Panc1 (cell line): Measurements from ENCODE around the gene NOS1. TPM values are rescaled to one million over a fixed set of nuclear protein-coding genes. Genes with fewer than 3 reads are reported as not detected.

Experiments
- ATAC-seq: fragments of 200-7000 bp; cut with Tn5 transposase; 2 replicates; pipeline ENCODE4 v1.9.1; 2020; ENCODE audit warnings: mild to moderate bottlenecking, moderate library complexity
- BruUV-seq: library from RNA; stranded (reverse); fragments of 400-500 nt; replicated peaks from 2 replicates; lab custom pipeline; 2021; lab: Mats Ljungman, UMichigan
- CTCF ChIA-PET: fragments of 300-600 bp; sonication (Branson Sonifier 250); formaldehyde crosslinking; loops from one replicate; lab custom pipeline; 2022; ENCODE audit warnings: antibody characterized with exemption; lab: Charles Lee
- POLR2A ChIA-PET: fragments of 300-600 bp; sonication (Branson Sonifier 250); formaldehyde crosslinking; loops from one replicate; lab custom pipeline; 2022; ENCODE audit warnings: antibody characterized with exemption; lab: Charles Lee
- DNase-seq: peaks from one replicate; pipeline ENCODE4 v3.0.0-alpha.2; 2010; ENCODE audit warnings: low read depth, low spot score
- H3K27ac ChIP-seq: 2 replicates; pipeline ENCODE4 v1.5.1; 2011; ENCODE audit warnings: mild to moderate bottlenecking, low read length, inconsistent platforms
- H3K27me3 ChIP-seq: fragments of 200-500 bp; sonication (Bioruptor generic); 2 replicates; pipeline ENCODE4 v1.6.0; 2014; ENCODE audit warnings: low read length, inconsistent platforms; ENCODE audit not compliant: control insufficient read depth, insufficient read depth
- H3K36me3 ChIP-seq: fragments of 200-500 bp; sonication (Bioruptor generic); 2 replicates; pipeline ENCODE4 v1.5.1; 2014; ENCODE audit warnings: inconsistent platforms, mild to moderate bottlenecking, low read length, moderate library complexity; ENCODE audit not compliant: control insufficient read depth, insufficient read depth
- H3K4me1 ChIP-seq: 2 replicates; pipeline ENCODE4 v1.5.1; 2011; ENCODE audit warnings: inconsistent platforms, mild to moderate bottlenecking, low read length, moderate library complexity; ENCODE audit not compliant: control insufficient read depth, insufficient read depth
- H3K4me3 ChIP-seq, 2 experiments: 2 replicates each; pipeline ENCODE4 v1.5.1; 2011 to 2012; ENCODE audit warnings: low read depth in 2 of 2, low read length in 2 of 2, mild to moderate bottlenecking in 2 of 2, inconsistent platforms in 1 of 2, moderate library complexity in 1 of 2
- H3K9me3 ChIP-seq: fragments of 200-500 bp; sonication (Bioruptor generic); 2 replicates; pipeline ENCODE4 v1.5.1; 2014; ENCODE audit warnings: low read depth, mild to moderate bottlenecking, inconsistent platforms, low read length, moderate library complexity; ENCODE audit not compliant: control insufficient read depth, insufficient read depth
- POLR2AphosphoS5 ChIP-seq: IDR thresholded peaks from 2 replicates; pipeline ENCODE4 v1.6.1; 2012; ENCODE audit warnings: mild to moderate bottlenecking, low read depth, low read length, moderate library complexity
- REST ChIP-seq, 2 experiments: IDR thresholded peaks; 2 replicates each; pipeline ENCODE4 v1.6.1; 2011 to 2012; ENCODE audit warnings: low read depth in 2 of 2, control low read depth in 1 of 2, low read length in 1 of 2, mild to moderate bottlenecking in 1 of 2, moderate library complexity in 1 of 2; ENCODE audit not compliant: insufficient read depth in 1 of 2
- SIN3A ChIP-seq: IDR thresholded peaks from 2 replicates; pipeline ENCODE4 v1.6.1; 2012; ENCODE audit warnings: low read depth, mild to moderate bottlenecking, low read length, moderate library complexity, borderline replicate concordance; ENCODE audit not compliant: insufficient read depth
- TCF7L2 ChIP-seq: IDR thresholded peaks from 2 replicates; pipeline ENCODE4 v1.6.1; 2011; ENCODE audit warnings: mild to moderate bottlenecking, low read depth, low read length, inconsistent platforms
- in situ Hi-C: cut with HindIII; loops from 2 replicates; pipeline ENCODE4 v1.10.0; 2016; ENCODE audit warnings: low sequenced_read_pairs, low pct_unique_long_range_greater_than_20kb
- intact Hi-C: fragments of 100-400 bp; cut with micrococcal nuclease; formaldehyde crosslinking; loops from one replicate; pipeline ENCODE4 v1.10.0; 2022; ENCODE audit not compliant: unreplicated experiment
- total RNA-seq: library from RNA; stranded (reverse); gene quantifications from one replicate; pipeline ENCODE4 v1.2.1, GENCODE V29; 2021; ENCODE audit not compliant: unreplicated experiment
- TF ChIP-seq, protein P1 (sequence below): fragments of 450-650 bp; IDR thresholded peaks from 2 replicates; pipeline ENCODE4 v1.5.1; 2017; ENCODE audit warnings: mild to moderate bottlenecking

The NOS1 gene
- total RNA-seq, 1 experiment from 2014 or later, result 0.03 TPM

DNA sequence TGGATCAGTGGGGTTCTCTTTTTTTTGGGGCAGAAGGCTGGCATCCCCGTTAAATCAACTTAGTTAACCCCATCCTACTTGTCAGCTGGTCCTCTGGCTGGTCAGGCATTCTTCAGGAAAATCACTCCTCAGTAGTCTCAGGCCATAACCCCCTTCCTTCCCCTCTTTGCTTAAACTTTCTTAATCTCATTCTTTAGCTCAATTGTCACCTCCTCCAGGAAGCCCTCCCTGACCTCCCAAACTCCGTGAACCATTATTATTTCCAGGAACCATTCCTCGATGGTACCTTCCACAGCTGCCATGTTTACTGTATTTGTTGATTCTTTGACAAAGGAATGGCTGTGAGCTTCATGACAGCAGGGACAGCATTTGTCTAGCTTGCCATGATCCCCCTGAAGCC is 98.7 kb downstream of the NOS1 start:
- TF ChIP-seq, protein P1, sequence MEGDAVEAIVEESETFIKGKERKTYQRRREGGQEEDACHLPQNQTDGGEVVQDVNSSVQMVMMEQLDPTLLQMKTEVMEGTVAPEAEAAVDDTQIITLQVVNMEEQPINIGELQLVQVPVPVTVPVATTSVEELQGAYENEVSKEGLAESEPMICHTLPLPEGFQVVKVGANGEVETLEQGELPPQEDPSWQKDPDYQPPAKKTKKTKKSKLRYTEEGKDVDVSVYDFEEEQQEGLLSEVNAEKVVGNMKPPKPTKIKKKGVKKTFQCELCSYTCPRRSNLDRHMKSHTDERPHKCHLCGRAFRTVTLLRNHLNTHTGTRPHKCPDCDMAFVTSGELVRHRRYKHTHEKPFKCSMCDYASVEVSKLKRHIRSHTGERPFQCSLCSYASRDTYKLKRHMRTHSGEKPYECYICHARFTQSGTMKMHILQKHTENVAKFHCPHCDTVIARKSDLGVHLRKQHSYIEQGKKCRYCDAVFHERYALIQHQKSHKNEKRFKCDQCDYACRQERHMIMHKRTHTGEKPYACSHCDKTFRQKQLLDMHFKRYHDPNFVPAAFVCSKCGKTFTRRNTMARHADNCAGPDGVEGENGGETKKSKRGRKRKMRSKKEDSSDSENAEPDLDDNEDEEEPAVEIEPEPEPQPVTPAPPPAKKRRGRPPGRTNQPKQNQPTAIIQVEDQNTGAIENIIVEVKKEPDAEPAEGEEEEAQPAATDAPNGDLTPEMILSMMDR, result no peak
- TF ChIP-seq POLR2AphosphoS5, result no peak
- no peak for TF ChIP-seq REST (IDR thresholded peaks at IDR 0.05; ENCODE audit: insufficient read depth in 1 of 2, low read depth in 2 of 2, low read length in 1 of 2)
- TF ChIP-seq TCF7L2, result no peak
- no peak for TF ChIP-seq SIN3A
- ATAC-seq, result no peak
- no peak for DNase-seq
- in situ Hi-C loops (no loop called here), intact Hi-C loops (no loop called here)
- ChIA-PET CTCF (no interaction called here), POLR2A (no interaction called here)
- Histone ChIP-seq H3K4me3 (no peak overlapping the region), H3K36me3 (no peaks in the 10 kb centered on the region), H3K27ac (no peak overlapping the region), H3K4me1 (no peaks in the 10 kb centered on the region), H3K9me3 (no peaks in the 10 kb centered on the region), H3K27me3 (no peaks in the 10 kb centered on the region)
- no TSS peak for BruUV-seq

GRCh38 chr12:117261247-117261646 is 100.2 kb downstream of the NOS1 start:
- POLR2A ChIA-PET, result no interaction called here
- in situ Hi-C loops (no loop called here), intact Hi-C loops (no loop called here)
- ATAC-seq (0 out of 2 replicates have a peak, but pooled peaks have one; percentile 53), DNase-seq (peak; percentile 56)
- CTCF ChIA-PET, result no interaction called here
- Histone ChIP-seq H3K4me1 (no peaks in the 10 kb centered on the region), H3K27ac (no peak overlapping the region), H3K36me3 (no peaks in the 10 kb centered on the region), H3K27me3 (no peaks in the 10 kb centered on the region), H3K9me3 (no peaks in the 10 kb centered on the region), H3K4me3 (no peak overlapping the region)
- TF ChIP-seq, protein P1, result no peak
- TF ChIP-seq TCF7L2, result no peak
- no peak for TF ChIP-seq REST (IDR thresholded peaks at IDR 0.05; ENCODE audit: insufficient read depth in 1 of 2, low read depth in 2 of 2, low read length in 1 of 2)
- no peak for TF ChIP-seq POLR2AphosphoS5
- no peak for TF ChIP-seq SIN3A
- BruUV-seq, result no TSS peak
